Measurements from ENCODE around the gene CMC2. TPM values are rescaled to one million over a fixed set of nuclear protein-coding genes. Genes with fewer than 3 reads are reported as not detected.

The CMC2 gene
- total and polyA plus RNA-seq, 2 of the 13 experiments (the other 11 are each of a cell fraction or from before 2014, with no cell fraction given): 116 to 129 TPM

DNA sequence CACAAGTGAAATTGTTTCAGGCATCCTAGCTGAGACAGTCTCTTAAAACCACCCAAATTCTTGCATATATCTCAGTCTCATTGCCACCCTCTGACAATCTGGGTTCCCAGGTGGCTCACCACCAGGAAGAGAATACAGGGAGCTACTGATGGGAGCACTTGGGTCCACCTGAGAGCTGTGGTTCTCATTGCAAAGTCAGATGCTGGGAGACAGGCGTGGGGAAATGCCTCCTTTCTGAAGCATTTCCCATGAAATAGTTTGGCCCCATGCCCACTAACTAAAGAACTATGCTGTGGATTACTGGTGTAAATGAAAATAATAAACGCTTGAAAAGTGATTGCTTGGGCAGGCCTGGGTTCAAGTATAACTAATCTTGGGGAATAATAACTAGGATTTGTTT, 70.3 kb downstream of the CMC2 start:
- CTCF ChIA-PET (ENCODE audit: low intra/inter-chr PET ratio, low total read pairs): no interaction called here
- Histone ChIP-seq H3K9ac (ENCODE audit: insufficient read depth, low read depth, low read length) (no peak overlapping the region), H3K4me1 (ENCODE audit: insufficient read depth, low read length) (peaks cover 19% of the 10 kb centered on the region), H3K9me3 (ENCODE audit: low read length) (no peaks in the 10 kb centered on the region), H3K36me3 (replicated peaks in 1 of 2; ENCODE audit: control insufficient read depth in 1 of 2, insufficient read depth in 2 of 2, low read length in 2 of 2) (no peaks in the 10 kb centered on the region), H4K20me1 (ENCODE audit: insufficient read depth, low read length) (no peaks in the 10 kb centered on the region), H3K4me2 (ENCODE audit: low read depth, low read length) (no peak overlapping the region), H3K79me2 (ENCODE audit: insufficient read depth, low read length) (no peaks in the 10 kb centered on the region), H3K27me3 (ENCODE audit: control insufficient read depth in 1 of 2, insufficient read depth in 2 of 2, low read length in 2 of 2) (peaks cover 7 to 21% of the 10 kb centered on the region in 2 experiments; a peak in 4 of 5 replicates), H2AFZ (ENCODE audit: low read length) (no peak overlapping the region), H3K27ac (ENCODE audit: extremely low read length, insufficient read depth, low read length) (no peak overlapping the region), H3K4me3 (replicated peaks in 1 of 3; ENCODE audit: insufficient read depth in 1 of 3, low read depth in 2 of 3, low read length in 3 of 3) (no peak overlapping the region)
- BruUV-seq (replicated peaks): no TSS peak
- DNase-seq (ENCODE audit: low spot score): no peak
- WGBS (ENCODE audit: low lambda C conversion rate): 62% methylated on average over 2 of the region's 2 CpGs
- POLR2A ChIA-PET: no interaction called here
- ATAC-seq: no peak
- intact Hi-C loops (cut with micrococcal nuclease; ENCODE audit: unreplicated experiment): no loop called here
- in situ Hi-C loops (cut with HindIII; ENCODE audit: extremely low pct_ligation_motif_present, low pct_unique_long_range_greater_than_20kb): no loop called here
- no peak for FAIRE-seq
- TF ChIP-seq, protein P1, sequence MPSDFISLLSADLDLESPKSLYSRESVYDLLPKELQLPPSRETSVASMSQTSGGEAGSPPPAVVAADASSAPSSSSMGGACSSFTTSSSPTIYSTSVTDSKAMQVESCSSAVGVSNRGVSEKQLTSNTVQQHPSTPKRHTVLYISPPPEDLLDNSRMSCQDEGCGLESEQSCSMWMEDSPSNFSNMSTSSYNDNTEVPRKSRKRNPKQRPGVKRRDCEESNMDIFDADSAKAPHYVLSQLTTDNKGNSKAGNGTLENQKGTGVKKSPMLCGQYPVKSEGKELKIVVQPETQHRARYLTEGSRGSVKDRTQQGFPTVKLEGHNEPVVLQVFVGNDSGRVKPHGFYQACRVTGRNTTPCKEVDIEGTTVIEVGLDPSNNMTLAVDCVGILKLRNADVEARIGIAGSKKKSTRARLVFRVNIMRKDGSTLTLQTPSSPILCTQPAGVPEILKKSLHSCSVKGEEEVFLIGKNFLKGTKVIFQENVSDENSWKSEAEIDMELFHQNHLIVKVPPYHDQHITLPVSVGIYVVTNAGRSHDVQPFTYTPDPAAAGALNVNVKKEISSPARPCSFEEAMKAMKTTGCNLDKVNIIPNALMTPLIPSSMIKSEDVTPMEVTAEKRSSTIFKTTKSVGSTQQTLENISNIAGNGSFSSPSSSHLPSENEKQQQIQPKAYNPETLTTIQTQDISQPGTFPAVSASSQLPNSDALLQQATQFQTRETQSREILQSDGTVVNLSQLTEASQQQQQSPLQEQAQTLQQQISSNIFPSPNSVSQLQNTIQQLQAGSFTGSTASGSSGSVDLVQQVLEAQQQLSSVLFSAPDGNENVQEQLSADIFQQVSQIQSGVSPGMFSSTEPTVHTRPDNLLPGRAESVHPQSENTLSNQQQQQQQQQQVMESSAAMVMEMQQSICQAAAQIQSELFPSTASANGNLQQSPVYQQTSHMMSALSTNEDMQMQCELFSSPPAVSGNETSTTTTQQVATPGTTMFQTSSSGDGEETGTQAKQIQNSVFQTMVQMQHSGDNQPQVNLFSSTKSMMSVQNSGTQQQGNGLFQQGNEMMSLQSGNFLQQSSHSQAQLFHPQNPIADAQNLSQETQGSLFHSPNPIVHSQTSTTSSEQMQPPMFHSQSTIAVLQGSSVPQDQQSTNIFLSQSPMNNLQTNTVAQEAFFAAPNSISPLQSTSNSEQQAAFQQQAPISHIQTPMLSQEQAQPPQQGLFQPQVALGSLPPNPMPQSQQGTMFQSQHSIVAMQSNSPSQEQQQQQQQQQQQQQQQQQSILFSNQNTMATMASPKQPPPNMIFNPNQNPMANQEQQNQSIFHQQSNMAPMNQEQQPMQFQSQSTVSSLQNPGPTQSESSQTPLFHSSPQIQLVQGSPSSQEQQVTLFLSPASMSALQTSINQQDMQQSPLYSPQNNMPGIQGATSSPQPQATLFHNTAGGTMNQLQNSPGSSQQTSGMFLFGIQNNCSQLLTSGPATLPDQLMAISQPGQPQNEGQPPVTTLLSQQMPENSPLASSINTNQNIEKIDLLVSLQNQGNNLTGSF (CRISPR knock-in tag; IDR thresholded peaks at IDR 0.05): no peak
- no peak for TF ChIP-seq KAT2B (IDR thresholded peaks at IDR 0.05; ENCODE audit: borderline replicate concordance, low read depth, low read length)
- no peak for TF ChIP-seq ETV6 (CRISPR knock-in tag; conservative IDR thresholded peaks at IDR 0.05)
- TF ChIP-seq, protein P2, sequence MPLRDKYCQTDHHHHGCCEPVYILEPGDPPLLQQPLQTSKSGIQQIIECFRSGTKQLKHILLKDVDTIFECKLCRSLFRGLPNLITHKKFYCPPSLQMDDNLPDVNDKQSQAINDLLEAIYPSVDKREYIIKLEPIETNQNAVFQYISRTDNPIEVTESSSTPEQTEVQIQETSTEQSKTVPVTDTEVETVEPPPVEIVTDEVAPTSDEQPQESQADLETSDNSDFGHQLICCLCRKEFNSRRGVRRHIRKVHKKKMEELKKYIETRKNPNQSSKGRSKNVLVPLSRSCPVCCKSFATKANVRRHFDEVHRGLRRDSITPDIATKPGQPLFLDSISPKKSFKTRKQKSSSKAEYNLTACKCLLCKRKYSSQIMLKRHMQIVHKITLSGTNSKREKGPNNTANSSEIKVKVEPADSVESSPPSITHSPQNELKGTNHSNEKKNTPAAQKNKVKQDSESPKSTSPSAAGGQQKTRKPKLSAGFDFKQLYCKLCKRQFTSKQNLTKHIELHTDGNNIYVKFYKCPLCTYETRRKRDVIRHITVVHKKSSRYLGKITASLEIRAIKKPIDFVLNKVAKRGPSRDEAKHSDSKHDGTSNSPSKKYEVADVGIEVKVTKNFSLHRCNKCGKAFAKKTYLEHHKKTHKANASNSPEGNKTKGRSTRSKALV (CRISPR knock-in tag; IDR thresholded peaks at IDR 0.05): no peak
- TF ChIP-seq HOXA3 (CRISPR knock-in tag; IDR thresholded peaks at IDR 0.05): no peak
- no peak for TF ChIP-seq SP2 (CRISPR knock-in tag; IDR thresholded peaks at IDR 0.05)
- TF ChIP-seq, protein P3, sequence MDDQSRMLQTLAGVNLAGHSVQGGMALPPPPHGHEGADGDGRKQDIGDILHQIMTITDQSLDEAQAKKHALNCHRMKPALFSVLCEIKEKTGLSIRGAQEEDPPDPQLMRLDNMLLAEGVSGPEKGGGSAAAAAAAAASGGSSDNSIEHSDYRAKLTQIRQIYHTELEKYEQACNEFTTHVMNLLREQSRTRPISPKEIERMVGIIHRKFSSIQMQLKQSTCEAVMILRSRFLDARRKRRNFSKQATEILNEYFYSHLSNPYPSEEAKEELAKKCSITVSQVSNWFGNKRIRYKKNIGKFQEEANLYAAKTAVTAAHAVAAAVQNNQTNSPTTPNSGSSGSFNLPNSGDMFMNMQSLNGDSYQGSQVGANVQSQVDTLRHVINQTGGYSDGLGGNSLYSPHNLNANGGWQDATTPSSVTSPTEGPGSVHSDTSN (CRISPR knock-in tag; IDR thresholded peaks at IDR 0.05; ENCODE audit: borderline replicate concordance): no peak
- no peak for TF ChIP-seq TAF15 (IDR thresholded peaks at IDR 0.05; ENCODE audit: low read depth, low read length, poor library complexity, severe bottlenecking)
- TF ChIP-seq, protein P4, sequence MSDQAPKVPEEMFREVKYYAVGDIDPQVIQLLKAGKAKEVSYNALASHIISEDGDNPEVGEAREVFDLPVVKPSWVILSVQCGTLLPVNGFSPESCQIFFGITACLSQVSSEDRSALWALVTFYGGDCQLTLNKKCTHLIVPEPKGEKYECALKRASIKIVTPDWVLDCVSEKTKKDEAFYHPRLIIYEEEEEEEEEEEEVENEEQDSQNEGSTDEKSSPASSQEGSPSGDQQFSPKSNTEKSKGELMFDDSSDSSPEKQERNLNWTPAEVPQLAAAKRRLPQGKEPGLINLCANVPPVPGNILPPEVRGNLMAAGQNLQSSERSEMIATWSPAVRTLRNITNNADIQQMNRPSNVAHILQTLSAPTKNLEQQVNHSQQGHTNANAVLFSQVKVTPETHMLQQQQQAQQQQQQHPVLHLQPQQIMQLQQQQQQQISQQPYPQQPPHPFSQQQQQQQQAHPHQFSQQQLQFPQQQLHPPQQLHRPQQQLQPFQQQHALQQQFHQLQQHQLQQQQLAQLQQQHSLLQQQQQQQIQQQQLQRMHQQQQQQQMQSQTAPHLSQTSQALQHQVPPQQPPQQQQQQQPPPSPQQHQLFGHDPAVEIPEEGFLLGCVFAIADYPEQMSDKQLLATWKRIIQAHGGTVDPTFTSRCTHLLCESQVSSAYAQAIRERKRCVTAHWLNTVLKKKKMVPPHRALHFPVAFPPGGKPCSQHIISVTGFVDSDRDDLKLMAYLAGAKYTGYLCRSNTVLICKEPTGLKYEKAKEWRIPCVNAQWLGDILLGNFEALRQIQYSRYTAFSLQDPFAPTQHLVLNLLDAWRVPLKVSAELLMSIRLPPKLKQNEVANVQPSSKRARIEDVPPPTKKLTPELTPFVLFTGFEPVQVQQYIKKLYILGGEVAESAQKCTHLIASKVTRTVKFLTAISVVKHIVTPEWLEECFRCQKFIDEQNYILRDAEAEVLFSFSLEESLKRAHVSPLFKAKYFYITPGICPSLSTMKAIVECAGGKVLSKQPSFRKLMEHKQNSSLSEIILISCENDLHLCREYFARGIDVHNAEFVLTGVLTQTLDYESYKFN (CRISPR knock-in tag; conservative IDR thresholded peaks at IDR 0.05): no peak
- TF ChIP-seq, protein P5, sequence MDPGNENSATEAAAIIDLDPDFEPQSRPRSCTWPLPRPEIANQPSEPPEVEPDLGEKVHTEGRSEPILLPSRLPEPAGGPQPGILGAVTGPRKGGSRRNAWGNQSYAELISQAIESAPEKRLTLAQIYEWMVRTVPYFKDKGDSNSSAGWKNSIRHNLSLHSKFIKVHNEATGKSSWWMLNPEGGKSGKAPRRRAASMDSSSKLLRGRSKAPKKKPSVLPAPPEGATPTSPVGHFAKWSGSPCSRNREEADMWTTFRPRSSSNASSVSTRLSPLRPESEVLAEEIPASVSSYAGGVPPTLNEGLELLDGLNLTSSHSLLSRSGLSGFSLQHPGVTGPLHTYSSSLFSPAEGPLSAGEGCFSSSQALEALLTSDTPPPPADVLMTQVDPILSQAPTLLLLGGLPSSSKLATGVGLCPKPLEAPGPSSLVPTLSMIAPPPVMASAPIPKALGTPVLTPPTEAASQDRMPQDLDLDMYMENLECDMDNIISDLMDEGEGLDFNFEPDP (CRISPR knock-in tag; conservative IDR thresholded peaks at IDR 0.05): no peak
- no peak for TF ChIP-seq TRIM24 (CRISPR knock-in tag; IDR thresholded peaks at IDR 0.05)
